WTC11 (cell line): ENCODE measurements around the gene YDJC.
A peak's percentile ranks its signal among the peaks of the same experiment; 100 is the strongest.

Experiments
- AFF4 ChIP-seq: sonication (generic); formaldehyde crosslinking; IDR thresholded peaks from 2 replicates; pipeline ENCODE4 v1.8.1; 2023; ENCODE audit warnings: mild to moderate bottlenecking, missing genetic modification reagents, borderline replicate concordance
- CTCF ChIP-seq: fragments of 200-600 bp; IDR thresholded peaks from 2 replicates; pipeline ENCODE4 v1.8.0; 2022; ENCODE audit warnings: antibody characterized with exemption
- HMGXB4 ChIP-seq: sonication (generic); formaldehyde crosslinking; IDR thresholded peaks from 2 replicates; pipeline ENCODE4 v1.8.1; 2023; ENCODE audit warnings: mild to moderate bottlenecking, moderate library complexity, missing genetic modification reagents
- JUN ChIP-seq: sonication (generic); formaldehyde crosslinking; IDR thresholded peaks from 2 replicates; pipeline ENCODE4 v1.8.0; 2023; ENCODE audit warnings: mild to moderate bottlenecking, missing genetic modification reagents
- MYBL2 ChIP-seq: sonication (generic); formaldehyde crosslinking; IDR thresholded peaks from 2 replicates; pipeline ENCODE4 v1.8.1; 2023; ENCODE audit warnings: mild to moderate bottlenecking, moderate library complexity, missing genetic modification reagents
- NFYB ChIP-seq: sonication (generic); formaldehyde crosslinking; conservative IDR thresholded peaks from 2 replicates; pipeline ENCODE4 v1.8.0; 2022; ENCODE audit warnings: low read depth, missing genetic modification reagents
- RELA ChIP-seq: sonication (generic); formaldehyde crosslinking; IDR thresholded peaks from 2 replicates; pipeline ENCODE4 v1.8.1; 2022; ENCODE audit warnings: missing genetic modification reagents, mild to moderate bottlenecking, borderline replicate concordance
- TEAD1 ChIP-seq: sonication (generic); formaldehyde crosslinking; IDR thresholded peaks from 2 replicates; pipeline ENCODE4 v1.8.0; 2022; ENCODE audit warnings: mild to moderate bottlenecking, missing genetic modification reagents
- USF1 ChIP-seq: sonication (generic); formaldehyde crosslinking; IDR thresholded peaks from 2 replicates; pipeline ENCODE4 v1.8.0; 2022; ENCODE audit warnings: mild to moderate bottlenecking, missing genetic modification reagents
- ZMAT4 ChIP-seq: fragments of 250-450 bp; sonication (Bioruptor Pico); IDR thresholded peaks from 2 replicates; pipeline ENCODE4 v1.9.0; 2021; ENCODE audit warnings: mild to moderate bottlenecking
- ZNF121 ChIP-seq: sonication (generic); formaldehyde crosslinking; IDR thresholded peaks from 2 replicates; pipeline ENCODE4 v1.8.0; 2023; ENCODE audit warnings: missing genetic modification reagents
- ZNF138 ChIP-seq: sonication (generic); formaldehyde crosslinking; conservative IDR thresholded peaks from 2 replicates; pipeline ENCODE4 v1.8.1; 2022; ENCODE audit warnings: mild to moderate bottlenecking, moderate library complexity, missing genetic modification reagents

- peak; percentile 40; the same call in 1 of the 2 replicates for TF ChIP-seq CTCF
- no peak for TF ChIP-seq MYBL2 (CRISPR knock-in tag)
- no peak for TF ChIP-seq ZNF138 (CRISPR knock-in tag)
- no peak for TF ChIP-seq JUN
- TF ChIP-seq ZNF121 = no peak
- no peak for TF ChIP-seq ZMAT4 (CRISPR knock-in tag)
- no peak for TF ChIP-seq AFF4 (CRISPR knock-in tag)
- no peak for TF ChIP-seq NFYB (CRISPR knock-in tag)
- TF ChIP-seq USF1 (CRISPR knock-in tag) = no peak
- no peak for TF ChIP-seq RELA (CRISPR knock-in tag)
- TF ChIP-seq TEAD1 (CRISPR knock-in tag) = no peak
- TF ChIP-seq HMGXB4 (CRISPR knock-in tag) = no peak
These were observed 36.2 kb downstream of the YDJC start for GRCh38 chr22:21593406-21594232.
